SHP77 (cell line): Measurements from ENCODE around the gene AVL9.
"Not testable (repeated sequence)": the region's sequence is repeated elsewhere in the genome, so short reads cannot be mapped to it uniquely, and the experiment has no call there.

Source experiments
- DNase-seq, 2 experiments: peaks; one replicate each; lab custom pipeline; 2025; lab: John Stamatoyannopoulos, UW

Gene AVL9

DNA sequence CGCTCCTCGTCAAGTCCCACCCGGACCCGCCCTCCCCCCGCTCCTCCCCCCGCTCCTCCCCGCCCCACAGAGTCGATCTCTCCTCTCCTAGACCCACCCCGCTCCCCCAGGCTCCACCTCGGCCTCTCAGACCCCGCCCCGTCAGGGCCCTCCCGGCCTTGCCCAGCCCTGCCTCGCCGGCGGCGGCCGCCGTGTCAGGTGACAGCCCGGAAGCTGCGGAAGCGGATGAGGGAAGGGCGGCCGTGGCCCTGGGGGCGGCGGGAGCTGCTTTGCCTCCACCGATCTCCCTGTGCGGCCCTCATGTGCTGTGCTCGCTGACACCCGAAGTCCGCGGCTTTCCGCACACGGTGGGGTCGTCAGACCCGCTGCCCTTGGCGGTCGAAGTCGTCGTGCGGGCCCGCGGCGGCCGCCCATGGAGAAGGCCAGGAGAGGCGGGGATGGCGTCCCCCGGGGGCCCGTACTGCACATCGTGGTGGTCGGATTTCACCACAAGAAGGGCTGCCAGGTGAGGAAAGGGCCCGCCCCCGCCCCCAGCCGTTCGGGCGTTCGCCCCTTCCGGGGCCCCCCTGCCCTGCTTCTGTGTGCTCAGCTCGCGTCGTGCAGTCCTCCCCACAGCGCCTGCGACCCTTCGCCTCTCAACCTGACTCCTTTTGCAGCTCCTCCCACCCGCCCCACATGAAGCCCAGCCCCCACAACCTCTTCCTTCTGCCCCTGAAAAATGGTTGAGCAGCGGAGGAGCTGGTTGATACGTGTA, at the start of gene AVL9:
Gene AVL9, plus strand, starts transcription at position 192 of the 754 bp plus-strand sequence. Its CDS starts 221 bp downstream, at position 413.
- peak; percentile 95 to 97 for DNase-seq

GRCh38 chr7:32447218-32447617, 48.1 kb upstream of the AVL9 start:
- no peak for DNase-seq

GRCh38 chr7:32453341-32454011, 41.8 kb upstream of the AVL9 start:
- DNase-seq: no peak

- DNase-seq: no peak
Measured at GRCh38 chr7:32458025-32458424, 37.3 kb upstream of the AVL9 start.

GRCh38 chr7:32459788-32460187, 35.5 kb upstream of the AVL9 start:
- no peak for DNase-seq

DNA sequence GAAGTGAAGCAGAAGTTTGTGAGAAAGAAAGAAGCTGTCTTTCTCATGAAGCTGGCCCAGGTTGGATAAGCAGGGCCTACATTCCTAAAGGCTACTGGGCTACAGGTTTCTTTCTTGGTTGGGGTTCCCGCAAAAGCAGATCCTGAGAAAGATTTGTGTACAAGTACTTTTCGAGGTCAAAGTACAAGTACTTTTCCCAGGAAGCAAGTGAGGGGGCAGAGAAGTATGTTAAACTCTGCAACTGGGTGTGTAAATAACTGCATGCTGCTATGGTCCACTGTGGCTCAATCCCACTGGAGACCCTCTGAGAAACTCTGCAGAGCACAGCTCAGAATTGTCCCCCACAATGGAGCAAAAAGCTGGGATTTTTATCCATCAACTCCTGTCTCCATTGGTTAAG, 33.8 kb upstream of the AVL9 start:
- DNase-seq: no peak

DNA sequence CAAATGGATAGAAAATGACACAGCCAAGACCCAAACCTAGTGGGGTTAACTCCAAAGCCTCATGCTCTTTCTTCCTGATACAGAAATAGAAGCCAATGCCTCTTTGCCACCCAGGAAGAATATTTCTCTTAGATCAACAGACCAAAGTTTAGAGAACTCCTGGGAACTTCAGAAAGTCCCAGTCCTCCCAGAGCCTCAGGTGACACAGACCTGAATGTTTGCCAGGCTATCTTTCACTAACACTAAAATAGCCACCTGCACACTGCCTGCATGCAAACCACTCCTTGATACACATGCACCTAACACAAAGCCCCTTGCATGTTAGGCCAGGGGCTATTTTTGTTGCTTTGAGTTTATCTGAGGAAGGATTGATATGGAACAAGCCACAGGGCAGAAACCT, 32.8 kb upstream of the AVL9 start:
- no peak for DNase-seq

DNA sequence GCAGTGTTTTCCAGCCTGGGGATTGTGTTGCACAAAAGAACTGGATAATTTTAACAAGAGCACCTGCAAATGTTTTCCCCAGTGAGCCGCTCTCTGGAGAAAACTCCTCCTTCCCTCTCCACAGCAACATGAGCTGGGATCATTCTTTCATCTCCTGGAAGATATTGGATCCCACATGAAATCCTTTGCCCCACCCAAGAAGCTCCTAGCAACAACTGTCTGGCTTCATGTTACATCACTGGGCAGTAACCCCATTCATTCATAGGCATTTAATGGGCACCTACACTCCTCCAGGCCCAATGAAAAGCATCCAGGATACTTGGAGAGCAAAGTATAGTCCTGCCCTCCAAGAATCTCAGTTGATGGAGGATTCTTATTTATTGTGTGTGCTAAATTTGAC, 32.3 kb upstream of the AVL9 start:
- DNase-seq: no peak

- not testable (repeated sequence) for DNase-seq
Measured at GRCh38 chr7:32464641-32465416, 30.5 kb upstream of the AVL9 start.

DNA sequence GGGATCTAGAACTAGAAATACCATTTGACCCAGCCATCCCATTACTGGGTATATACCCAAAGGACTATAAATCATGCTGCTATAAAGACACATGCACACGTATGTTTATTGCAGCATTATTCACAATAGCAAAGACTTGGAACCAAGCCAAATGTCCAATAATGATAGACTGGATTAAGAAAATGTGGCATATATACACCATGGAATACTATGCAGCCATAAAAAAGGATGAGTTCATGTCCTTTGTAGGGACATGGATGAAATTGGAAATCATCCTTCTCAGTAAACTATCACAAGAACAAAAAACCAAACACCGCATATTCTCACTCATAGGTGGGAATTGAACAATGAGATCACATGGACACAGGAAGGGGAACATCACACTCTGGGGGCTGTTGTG, 25.3 kb upstream of the AVL9 start:
- DNase-seq: not testable (repeated sequence)

DNA sequence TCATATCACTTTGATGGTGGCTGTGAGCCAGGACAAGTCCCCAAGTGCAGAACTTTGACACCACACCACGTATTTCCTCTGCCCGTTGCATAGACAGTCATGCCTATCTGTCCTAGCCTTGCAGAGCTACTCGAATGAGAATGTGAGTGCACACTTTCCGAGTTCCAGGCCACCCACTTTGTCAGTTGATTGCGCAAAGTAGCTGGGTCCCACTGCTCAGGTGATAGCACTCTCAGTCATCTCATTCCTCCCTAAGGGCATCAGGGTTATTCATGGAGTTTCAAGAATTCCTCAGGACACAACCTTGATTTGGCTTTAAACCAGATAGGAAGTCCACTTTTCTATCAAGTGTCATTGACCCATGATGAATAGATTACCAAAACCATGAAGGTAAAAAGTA, 24.4 kb upstream of the AVL9 start:
- DNase-seq: no peak

DNA sequence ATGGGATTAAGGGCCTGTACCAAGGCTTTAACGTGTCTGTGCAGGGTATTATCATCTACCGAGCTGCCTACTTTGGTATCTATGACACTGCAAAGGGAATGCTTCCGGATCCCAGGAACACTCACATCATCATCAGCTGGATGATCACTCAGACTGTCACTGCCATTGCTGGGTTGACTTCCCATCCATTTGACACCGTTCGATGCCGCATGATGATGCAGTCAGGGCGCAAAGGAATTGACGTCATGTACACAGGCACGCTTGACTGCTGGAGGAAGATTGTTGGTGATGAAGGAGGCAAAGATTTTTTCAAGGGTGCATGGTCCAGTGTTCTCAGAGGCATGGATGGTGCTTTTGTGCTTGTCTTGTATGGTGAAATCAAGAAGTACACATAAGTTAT, 23.3 kb upstream of the AVL9 start:
- no peak for DNase-seq

- no peak for DNase-seq
Measured at GRCh38 chr7:32474008-32474407, 21.3 kb upstream of the AVL9 start.

DNA sequence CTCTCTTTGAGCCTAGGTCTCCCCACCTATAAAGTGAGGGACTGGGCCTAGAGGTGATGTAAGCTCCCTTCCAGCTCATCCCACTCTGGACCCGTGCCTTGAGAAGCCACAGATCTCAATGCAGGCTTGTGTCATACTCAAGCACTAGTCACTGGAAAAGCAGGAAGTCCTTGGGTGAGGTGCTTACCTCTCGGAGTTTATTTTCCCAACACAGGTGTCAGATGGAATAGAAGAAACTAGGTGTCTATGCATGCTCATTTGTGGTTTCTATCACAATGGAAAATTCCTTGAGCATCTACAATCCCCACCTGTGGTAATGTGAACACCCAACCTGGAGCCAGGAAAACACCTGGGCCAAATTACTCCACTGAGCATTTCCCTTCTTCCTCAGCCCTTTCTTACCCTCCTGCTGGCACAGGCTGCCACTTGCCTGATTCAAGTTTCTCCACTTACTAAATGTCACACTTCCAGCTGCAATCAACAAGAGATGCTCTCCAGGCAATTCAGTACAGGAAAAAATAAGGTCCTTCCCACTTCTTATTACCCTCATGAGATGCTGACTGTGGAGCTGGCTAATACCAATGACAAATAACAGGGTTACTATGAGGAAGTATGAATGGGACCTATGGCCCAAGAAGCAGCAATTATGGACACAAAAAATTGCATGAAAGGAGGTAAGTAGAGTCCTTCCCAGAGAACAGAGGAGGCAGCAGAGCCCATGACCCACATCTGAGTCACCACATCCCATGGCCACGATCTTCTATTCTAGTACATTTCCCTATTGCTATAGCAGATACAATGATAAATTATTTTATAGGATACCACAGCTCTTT, 18.3 kb upstream of the AVL9 start:
- DNase-seq: no peak

GRCh38 chr7:32477649-32477980, 17.7 kb upstream of the AVL9 start:
- no peak for DNase-seq

- peak; percentile 62 to 75 for DNase-seq
Measured at GRCh38 chr7:32479574-32480200, 15.6 kb upstream of the AVL9 start.

DNA sequence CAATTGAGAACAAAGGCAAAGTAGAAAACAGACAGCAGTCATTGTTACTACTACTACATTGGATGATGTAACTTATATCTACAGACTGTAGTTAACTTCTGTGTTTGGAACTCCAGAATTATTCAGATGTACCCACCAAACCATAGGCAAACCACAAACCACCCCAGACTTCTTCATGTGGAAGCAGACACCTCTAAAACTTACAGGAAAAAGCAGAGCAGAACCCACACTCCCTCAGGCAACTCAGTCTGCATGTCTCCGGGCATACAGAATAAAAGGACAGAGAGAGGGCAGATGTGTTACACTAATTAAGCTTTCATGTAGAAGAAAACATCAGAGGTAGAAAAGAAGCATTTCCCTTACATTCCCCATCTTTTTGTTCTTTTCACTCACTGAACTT, 14.1 kb upstream of the AVL9 start:
- no peak for DNase-seq

DNA sequence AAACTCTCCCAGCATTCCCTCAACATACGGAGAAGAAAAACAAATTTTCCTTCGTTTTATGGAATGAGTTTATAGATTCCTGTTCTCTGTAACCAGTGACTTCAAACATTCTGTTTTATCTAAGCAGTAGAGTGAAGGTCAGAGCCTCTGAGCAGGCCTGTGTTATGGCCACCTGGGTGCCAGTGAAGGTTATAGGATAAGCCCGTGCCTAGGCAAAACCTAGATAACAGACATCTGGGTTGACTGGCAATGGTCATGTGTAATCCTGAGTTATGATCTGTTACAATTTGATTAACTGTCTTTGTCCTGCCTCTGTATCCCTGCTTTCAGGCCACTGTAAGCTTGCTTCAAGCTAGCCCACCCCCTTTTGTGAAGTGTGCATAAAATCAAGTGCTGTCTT, 13.4 kb upstream of the AVL9 start:
- no peak for DNase-seq

DNA sequence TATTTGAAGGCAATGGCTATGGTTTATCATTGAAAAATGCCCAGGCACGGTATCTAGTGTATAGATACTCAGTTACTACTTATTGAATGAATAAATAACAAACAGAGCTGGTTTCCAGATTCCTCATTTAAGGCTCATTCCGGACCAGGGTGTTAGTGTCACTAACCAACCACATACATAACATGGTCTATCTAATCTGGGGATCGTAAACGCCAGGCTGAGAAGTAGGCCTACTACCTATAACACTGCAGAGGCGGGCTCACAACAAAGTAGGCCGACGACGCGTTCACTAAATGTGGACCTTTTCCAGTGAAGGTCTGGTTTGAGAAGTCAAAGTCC, 5.5 kb upstream of the AVL9 start:
- DNase-seq: no peak

DNA sequence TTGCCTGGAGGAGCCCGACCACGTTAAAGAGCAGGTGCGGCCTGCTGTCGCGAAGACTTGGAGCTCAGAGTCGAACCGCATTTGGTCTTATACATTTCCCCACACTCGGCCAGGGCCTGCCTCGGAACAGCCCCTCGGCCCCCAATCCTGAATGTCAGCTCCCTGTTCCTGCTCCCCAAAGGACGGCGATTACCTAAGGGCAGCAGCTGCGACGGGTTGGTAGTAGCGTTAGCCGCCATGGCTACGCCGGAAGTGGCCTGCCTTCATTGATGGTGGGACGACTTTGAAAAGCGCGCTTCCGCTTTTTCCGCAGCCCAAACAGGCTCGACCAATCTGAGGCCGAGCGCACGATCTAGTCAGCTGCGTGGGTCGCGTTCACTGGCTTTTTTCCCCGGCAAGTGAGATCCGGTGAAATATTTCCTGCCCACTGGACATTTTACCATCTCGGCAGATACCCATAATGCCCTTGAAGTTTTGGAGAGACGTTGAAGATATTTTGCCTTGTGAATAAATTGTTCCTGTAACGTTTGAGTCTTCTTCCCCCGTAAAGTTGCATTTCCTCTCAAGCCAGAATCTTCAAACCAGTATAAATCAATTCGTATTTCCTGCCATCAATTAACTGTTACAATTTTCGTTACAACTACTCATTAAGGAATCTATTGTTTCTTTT, 5.0 kb upstream of the AVL9 start, which contains the start of gene LSM5:
Gene LSM5, minus strand, starts transcription at position 254 of the 670 bp plus-strand sequence. Its CDS starts 15 bp downstream, at position 239.
- peak; percentile 98 for DNase-seq

GRCh38 chr7:32494946-32495297, 367 bp upstream of the AVL9 start:
- no peak for DNase-seq
